Caco-2 (cell line): ENCODE results near the gene PPARGC1A. TPM values are rescaled to one million over a fixed set of nuclear protein-coding genes. Genes with fewer than 3 reads are reported as not detected.

Experiments used
- BruUV-seq: library from RNA; stranded (reverse); fragments of 400-500 nt; replicated peaks from 2 replicates; lab custom pipeline; 2021; lab: Mats Ljungman, UMichigan
- CTCF ChIA-PET: fragments of 300-600 bp; sonication (Branson Sonifier 250); formaldehyde crosslinking; loops from one replicate; lab custom pipeline; 2022; ENCODE audit warnings: antibody characterized with exemption; lab: Charles Lee
- POLR2A ChIA-PET: fragments of 300-600 bp; sonication (Branson Sonifier 250); formaldehyde crosslinking; loops from one replicate; lab custom pipeline; 2022; ENCODE audit warnings: antibody characterized with exemption; lab: Charles Lee
- DNase-seq, 2 experiments: peaks; one replicate each; pipeline versions ENCODE4 v3.0.0 to v3.0.0-alpha.2; 2020 to 2022
- H3K27me3 ChIP-seq: replicated peaks from 2 replicates; pipeline ENCODE4 v1.6.0; 2011; ENCODE audit warnings: low read length; ENCODE audit not compliant: control insufficient read depth, insufficient read depth
- H3K36me3 ChIP-seq: 2 replicates; pipeline ENCODE4 v1.5.1; 2011; ENCODE audit warnings: low read length; ENCODE audit not compliant: control insufficient read depth, insufficient read depth
- H3K4me1 ChIP-seq: fragments of 250-450 bp; sonication (Bioruptor Pico); 2 replicates; pipeline ENCODE4 v1.5.1; 2020; ENCODE audit warnings: mild to moderate bottlenecking
- H3K4me3 ChIP-seq: 2 replicates; pipeline ENCODE4 v1.5.1; 2011; ENCODE audit warnings: low read depth, mild to moderate bottlenecking, control low read depth, low read length
- H3K9me3 ChIP-seq: fragments of 250-450 bp; sonication (Bioruptor Pico); 2 replicates; pipeline ENCODE4 v1.5.1; 2020; ENCODE audit warnings: mild to moderate bottlenecking, moderate library complexity
- H3K27ac Mint-ChIP-seq: one replicate; pipeline ENCODE4 v1.8.0; 2022; ENCODE audit warnings: mixed read lengths; ENCODE audit not compliant: unreplicated experiment
- H3K27me3 Mint-ChIP-seq: one replicate; pipeline ENCODE4 v1.8.0; 2022; ENCODE audit warnings: mixed read lengths; ENCODE audit not compliant: insufficient read depth, unreplicated experiment
- H3K36me3 Mint-ChIP-seq: one replicate; pipeline ENCODE4 v1.8.0; 2022; ENCODE audit warnings: mild to moderate bottlenecking, mixed read lengths; ENCODE audit not compliant: insufficient read depth, unreplicated experiment
- H3K4me1 Mint-ChIP-seq: one replicate; pipeline ENCODE4 v1.8.0; 2022; ENCODE audit warnings: low read depth, mixed read lengths; ENCODE audit not compliant: unreplicated experiment
- H3K4me3 Mint-ChIP-seq: one replicate; pipeline ENCODE4 v1.8.0; 2022; ENCODE audit warnings: mild to moderate bottlenecking, moderate library complexity, mixed read lengths; ENCODE audit not compliant: unreplicated experiment
- H3K9me3 Mint-ChIP-seq: one replicate; pipeline ENCODE4 v1.8.0; 2022; ENCODE audit warnings: mixed read lengths; ENCODE audit not compliant: unreplicated experiment
- intact Hi-C: fragments of 100-400 bp; cut with micrococcal nuclease; formaldehyde crosslinking; loops from one replicate; pipeline ENCODE4 v1.10.0; 2022; ENCODE audit not compliant: unreplicated experiment
- total RNA-seq: library from RNA; stranded (reverse); gene quantifications from 2 replicates; pipeline ENCODE4 v1.2.3, GENCODE V29; 2022
- TF ChIP-seq, protein P1 (sequence below), 2 experiments: fragments of 200-600 bp in 1 of 2; IDR thresholded peaks; 1 replicate in 1 of 2; 2 replicates in 1 of 2; pipeline versions ENCODE4 v1.5.1 to v1.8.0; 2011 to 2022; ENCODE audit warnings: antibody characterized with exemption in 1 of 2, control low read depth in 1 of 2, inconsistent platforms in 1 of 2, low read depth in 1 of 2, low read length in 1 of 2, mild to moderate bottlenecking in 1 of 2, moderate library complexity in 1 of 2; ENCODE audit not compliant: insufficient read depth in 1 of 2, severe bottlenecking in 1 of 2, unreplicated experiment in 1 of 2

Gene PPARGC1A
- total RNA-seq, 1 experiment from 2014 or later: not detected

DNA sequence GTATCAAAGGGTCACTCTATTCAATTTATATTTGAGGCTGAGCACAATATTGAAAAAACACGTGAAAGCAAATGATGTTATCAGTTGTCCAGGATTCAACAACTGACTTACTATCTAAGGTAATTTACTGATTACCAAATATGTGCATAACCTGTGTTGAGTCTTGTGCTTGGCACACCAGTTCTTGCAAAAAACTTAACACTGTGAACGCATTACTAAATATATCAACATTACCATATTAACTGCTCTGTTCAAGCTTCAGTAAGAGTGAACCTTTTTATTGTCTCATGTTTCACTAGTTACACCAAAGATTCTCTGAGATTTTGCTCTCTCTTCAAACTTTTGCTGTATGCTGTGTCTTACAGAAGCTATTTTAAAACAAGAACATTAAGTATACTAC, 38.4 kb downstream of the PPARGC1A start:
- Mint-ChIP-seq H3K27me3 (no peaks in the 10 kb centered on the region), H3K4me1 (no peaks in the 10 kb centered on the region), H3K27ac (no peak overlapping the region), H3K9me3 (no peaks in the 10 kb centered on the region), H3K36me3 (no peaks in the 10 kb centered on the region), H3K4me3 (no peak overlapping the region)
- Histone ChIP-seq H3K4me3 (no peak overlapping the region), H3K4me1 (no peaks in the 10 kb centered on the region), H3K36me3 (no peaks in the 10 kb centered on the region), H3K27me3 (no peaks in the 10 kb centered on the region), H3K9me3 (no peaks in the 10 kb centered on the region)
- POLR2A ChIA-PET: no interaction called here
- BruUV-seq: no TSS peak
- DNase-seq: no peak
- CTCF ChIA-PET: no interaction called here
- TF ChIP-seq, protein P1, sequence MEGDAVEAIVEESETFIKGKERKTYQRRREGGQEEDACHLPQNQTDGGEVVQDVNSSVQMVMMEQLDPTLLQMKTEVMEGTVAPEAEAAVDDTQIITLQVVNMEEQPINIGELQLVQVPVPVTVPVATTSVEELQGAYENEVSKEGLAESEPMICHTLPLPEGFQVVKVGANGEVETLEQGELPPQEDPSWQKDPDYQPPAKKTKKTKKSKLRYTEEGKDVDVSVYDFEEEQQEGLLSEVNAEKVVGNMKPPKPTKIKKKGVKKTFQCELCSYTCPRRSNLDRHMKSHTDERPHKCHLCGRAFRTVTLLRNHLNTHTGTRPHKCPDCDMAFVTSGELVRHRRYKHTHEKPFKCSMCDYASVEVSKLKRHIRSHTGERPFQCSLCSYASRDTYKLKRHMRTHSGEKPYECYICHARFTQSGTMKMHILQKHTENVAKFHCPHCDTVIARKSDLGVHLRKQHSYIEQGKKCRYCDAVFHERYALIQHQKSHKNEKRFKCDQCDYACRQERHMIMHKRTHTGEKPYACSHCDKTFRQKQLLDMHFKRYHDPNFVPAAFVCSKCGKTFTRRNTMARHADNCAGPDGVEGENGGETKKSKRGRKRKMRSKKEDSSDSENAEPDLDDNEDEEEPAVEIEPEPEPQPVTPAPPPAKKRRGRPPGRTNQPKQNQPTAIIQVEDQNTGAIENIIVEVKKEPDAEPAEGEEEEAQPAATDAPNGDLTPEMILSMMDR (IDR thresholded peaks at IDR 0.05; ENCODE audit: insufficient read depth in 1 of 2, low read depth in 1 of 2, low read length in 1 of 2, severe bottlenecking in 1 of 2, unreplicated experiment in 1 of 2): no peak
- intact Hi-C loops: no loop called here

DNA sequence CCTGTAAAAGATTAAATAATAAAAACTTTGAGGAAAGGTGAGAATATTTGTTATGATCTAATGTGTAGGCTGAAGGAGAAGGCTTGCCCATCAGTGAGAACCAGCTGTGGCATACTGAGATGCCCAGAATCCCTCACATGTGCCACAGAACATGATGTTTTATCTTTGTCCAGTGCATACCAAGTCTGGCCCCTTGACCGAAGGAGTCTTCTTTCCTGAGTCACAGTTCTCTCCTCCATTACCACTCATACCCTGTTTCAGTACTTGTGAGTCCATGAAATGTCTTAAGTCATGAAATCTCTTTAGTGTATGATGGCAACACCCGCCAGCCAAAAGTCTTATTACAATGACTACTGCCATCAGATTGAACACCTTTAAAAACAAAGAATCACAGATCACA, 42.7 kb downstream of the PPARGC1A start:
- no peaks in the 10 kb centered on the region for H3K27me3 ChIP-seq
- Mint-ChIP-seq H3K4me3 (no peak overlapping the region), H3K27ac (no peak overlapping the region), H3K27me3 (no peaks in the 10 kb centered on the region), H3K36me3 (no peaks in the 10 kb centered on the region), H3K4me1 (no peaks in the 10 kb centered on the region), H3K9me3 (no peaks in the 10 kb centered on the region)
- ChIA-PET CTCF (no interaction called here), POLR2A (no interaction called here)
- TF ChIP-seq, protein P1 (IDR thresholded peaks at IDR 0.05; ENCODE audit: insufficient read depth in 1 of 2, low read depth in 1 of 2, low read length in 1 of 2, severe bottlenecking in 1 of 2, unreplicated experiment in 1 of 2): no peak
- no peaks in the 10 kb centered on the region for H3K36me3 ChIP-seq
- intact Hi-C loops: no loop called here
- H3K9me3 ChIP-seq: no peaks in the 10 kb centered on the region
- H3K4me3 ChIP-seq: no peak overlapping the region
- no TSS peak for BruUV-seq
- no peak for DNase-seq
- no peaks in the 10 kb centered on the region for H3K4me1 ChIP-seq

DNA sequence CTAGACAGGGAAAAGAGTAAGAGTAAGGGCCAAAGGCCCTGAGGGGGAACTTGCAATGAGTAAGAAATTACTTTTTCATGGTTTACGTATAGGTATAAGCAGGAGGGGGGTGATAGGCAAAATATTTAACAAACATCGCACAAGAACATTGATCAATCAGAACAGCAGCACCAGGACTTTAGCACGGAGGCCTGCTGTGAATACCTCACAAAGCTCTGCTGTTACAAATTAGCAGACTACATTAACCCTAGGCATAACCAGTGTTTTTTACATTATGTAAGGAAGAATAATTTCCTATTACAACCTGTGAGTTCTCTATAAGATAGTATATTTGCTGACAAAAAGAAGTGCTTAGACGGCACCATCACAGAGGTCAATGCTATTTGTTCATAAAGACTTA, 44.9 kb downstream of the PPARGC1A start:
- H3K27ac Mint-ChIP-seq: no peak overlapping the region
- Histone ChIP-seq H3K4me1 (no peaks in the 10 kb centered on the region), H3K9me3 (no peaks in the 10 kb centered on the region), H3K36me3 (no peaks in the 10 kb centered on the region), H3K4me3 (no peak overlapping the region), H3K27me3 (no peaks in the 10 kb centered on the region)
- DNase-seq: no peak
- TF ChIP-seq, protein P1 (IDR thresholded peaks at IDR 0.05; ENCODE audit: insufficient read depth in 1 of 2, low read depth in 1 of 2, low read length in 1 of 2, severe bottlenecking in 1 of 2, unreplicated experiment in 1 of 2): no peak
- H3K27me3 Mint-ChIP-seq: no peaks in the 10 kb centered on the region
- BruUV-seq: no TSS peak
- H3K9me3 Mint-ChIP-seq: no peaks in the 10 kb centered on the region
- H3K4me1 Mint-ChIP-seq: no peaks in the 10 kb centered on the region
- ChIA-PET POLR2A (no interaction called here), CTCF (no interaction called here)
- H3K36me3 Mint-ChIP-seq: no peaks in the 10 kb centered on the region
- intact Hi-C loops: no loop called here
- H3K4me3 Mint-ChIP-seq: no peak overlapping the region
